Mesendoderm (in vitro differentiated cells): ENCODE measurements around the gene PCSK7.

Source experiments
- DNase-seq: peaks from one replicate; pipeline ENCODE4 v3.0.0; 2013
- H2AK5ac ChIP-seq: 2 replicates; pipeline ENCODE4 v1.6.1; 2013; ENCODE audit warnings: low read length, inconsistent platforms
- H2BK120ac ChIP-seq: 2 replicates; pipeline ENCODE4 v1.6.1; 2013; ENCODE audit warnings: low read depth, mild to moderate bottlenecking, low read length, moderate library complexity, mixed read lengths
- H2BK15ac ChIP-seq: replicated peaks from 2 replicates; pipeline ENCODE4 v1.6.1; 2013; ENCODE audit warnings: low read depth, mild to moderate bottlenecking, moderate library complexity
- H2BK5ac ChIP-seq: 2 replicates; pipeline ENCODE4 v1.6.1; 2013; ENCODE audit warnings: low read length, inconsistent platforms
- H3K18ac ChIP-seq: 2 replicates; pipeline ENCODE4 v1.6.1; 2013; ENCODE audit warnings: mild to moderate bottlenecking, low read length, mixed read lengths
- H3K23ac ChIP-seq: one replicate; pipeline ENCODE4 v1.6.1; 2013; ENCODE audit warnings: low read length
- H3K27ac ChIP-seq: 2 replicates; pipeline ENCODE4 v1.5.1; 2013; ENCODE audit warnings: low read depth, mild to moderate bottlenecking, inconsistent platforms, low read length, moderate library complexity
- H3K27me3 ChIP-seq: 2 replicates; pipeline ENCODE4 v1.6.1; 2013; ENCODE audit warnings: low read length, control low read depth, mild to moderate bottlenecking, inconsistent platforms; ENCODE audit not compliant: insufficient read depth, poor library complexity
- H3K36me3 ChIP-seq: 2 replicates; pipeline ENCODE4 v1.6.1; 2013; ENCODE audit warnings: low read length, inconsistent platforms; ENCODE audit not compliant: control insufficient read depth, insufficient read depth
- H3K4ac ChIP-seq: one replicate; pipeline ENCODE4 v1.6.1; 2013; ENCODE audit warnings: low read depth, mild to moderate bottlenecking, low read length, moderate library complexity
- H3K4me1 ChIP-seq: 2 replicates; pipeline ENCODE4 v1.6.1; 2013; ENCODE audit warnings: low read depth, low read length, inconsistent platforms; ENCODE audit not compliant: control insufficient read depth
- H3K4me2 ChIP-seq: 2 replicates; pipeline ENCODE4 v1.6.1; 2013; ENCODE audit warnings: low read length
- H3K4me3 ChIP-seq: 2 replicates; pipeline ENCODE4 v1.5.1; 2013; ENCODE audit warnings: mild to moderate bottlenecking, low read length
- H3K56ac ChIP-seq: one replicate; pipeline ENCODE4 v1.6.1; 2013; ENCODE audit warnings: low read length
- H3K79me1 ChIP-seq: 2 replicates; pipeline ENCODE4 v1.6.1; 2013; ENCODE audit warnings: low read length, inconsistent platforms
- H3K79me2 ChIP-seq: 2 replicates; pipeline ENCODE4 v1.6.1; 2013; ENCODE audit warnings: mild to moderate bottlenecking, low read length; ENCODE audit not compliant: control insufficient read depth, insufficient read depth
- H3K9ac ChIP-seq: 2 replicates; pipeline ENCODE4 v1.6.1; 2013; ENCODE audit warnings: low read length, inconsistent platforms
- H4K5ac ChIP-seq: one replicate; pipeline ENCODE4 v1.6.1; 2013; ENCODE audit warnings: low read length
- H4K8ac ChIP-seq: one replicate; pipeline ENCODE4 v1.6.1; 2013; ENCODE audit warnings: low read depth, mild to moderate bottlenecking, control low read depth, low read length, moderate library complexity
- WGBS: extraction: QIAGEN DNeasy Blood & Tissue Kit; methylation state at CpG from one replicate; pipeline ENCODE4 v1.1.7; 2013; ENCODE audit warnings: low lambda C conversion rate, missing lambda C conversion rate; ENCODE audit not compliant: insufficient coverage; ENCODE audit errors: extremely low coverage; 5-methylcytosine and 5-hydroxymethylcytosine counted together

PCSK7 gene

GRCh38 chr11:117239295-117239694 lies 7.4 kb upstream of the PCSK7 start:
- Histone ChIP-seq H2BK5ac (no peak overlapping the region), H2AK5ac (no peak overlapping the region), H4K5ac (no peak overlapping the region), H2BK120ac (no peak overlapping the region), H3K9ac (no peak overlapping the region), H3K18ac (no peak overlapping the region), H3K27me3 (no peaks in the 10 kb centered on the region), H3K79me2 (no peaks in the 10 kb centered on the region), H3K4me1 (no peaks in the 10 kb centered on the region), H3K4me3 (no peak overlapping the region), H2BK15ac (no peak overlapping the region), H3K4ac (no peak overlapping the region), H3K79me1 (no peaks in the 10 kb centered on the region), H4K8ac (no peak overlapping the region), H3K56ac (no peak overlapping the region), H3K4me2 (no peak overlapping the region), H3K23ac (no peak overlapping the region), H3K36me3 (peaks cover 2% of the 10 kb centered on the region), H3K27ac (no peak overlapping the region)
- peak; percentile 42 for DNase-seq
- WGBS, result no CpG with 5 or more reads among the region's 6 CpGs

GRCh38 chr11:117238221-117238620 lies 6.3 kb upstream of the PCSK7 start:
- Histone ChIP-seq H3K79me2 (peaks cover under 1% of the 10 kb centered on the region), H3K27ac (no peak overlapping the region)

GRCh38 chr11:117232911-117233409 lies 1.1 kb upstream of the PCSK7 start:
- peak overlapping the region; percentile 88 for H3K56ac ChIP-seq
- H3K4me1 ChIP-seq, result no peaks in the 10 kb centered on the region
- H3K27ac ChIP-seq, result peak overlapping the region; percentile 77
- no CpG with 5 or more reads among the region's 27 CpGs for WGBS
- peak overlapping the region; percentile 37 for H2AK5ac ChIP-seq
- H4K5ac ChIP-seq, result no peak overlapping the region
- H2BK5ac ChIP-seq, result peak overlapping the region; percentile 87
- peak overlapping the region; percentile 91 for H3K9ac ChIP-seq
- peak overlapping the region; percentile 87 for H4K8ac ChIP-seq
- H3K27me3 ChIP-seq, result no peaks in the 10 kb centered on the region
- no peaks in the 10 kb centered on the region for H3K36me3 ChIP-seq
- H3K18ac ChIP-seq, result peak overlapping the region; percentile 99
- DNase-seq, result no peak
- peak overlapping the region; percentile 70 for H3K4me3 ChIP-seq
- peaks cover 19% of the 10 kb centered on the region for H3K79me2 ChIP-seq
- H3K4me2 ChIP-seq, result peak overlapping the region; percentile 98
- peaks cover 17% of the 10 kb centered on the region for H3K79me1 ChIP-seq
- H2BK120ac ChIP-seq, result peak overlapping the region; percentile 48
- peak overlapping the region; percentile 90 for H3K4ac ChIP-seq
- peak overlapping the region; percentile 29 for H3K23ac ChIP-seq
- H2BK15ac ChIP-seq, result no peak overlapping the region

More at GRCh38 chr11:117238221-117238620, 6.3 kb upstream of the PCSK7 start:
- Histone ChIP-seq H4K5ac (no peak overlapping the region), H3K27me3 (no peaks in the 10 kb centered on the region), H3K36me3 (peaks cover 2% of the 10 kb centered on the region), H3K56ac (no peak overlapping the region), H3K4me2 (no peak overlapping the region), H2BK5ac (no peak overlapping the region), H3K23ac (no peak overlapping the region), H2AK5ac (no peak overlapping the region), H3K4me1 (no peaks in the 10 kb centered on the region), H3K18ac (no peak overlapping the region), H3K4me3 (no peak overlapping the region), H3K9ac (no peak overlapping the region), H2BK120ac (no peak overlapping the region), H4K8ac (no peak overlapping the region), H3K79me1 (peaks cover under 1% of the 10 kb centered on the region), H2BK15ac (no peak overlapping the region), H3K4ac (no peak overlapping the region)
- no CpG with 5 or more reads among the region's 5 CpGs for WGBS
- DNase-seq, result no peak

- Histone ChIP-seq H3K4me3 (peak within 1 kb of the TSS; percentile 80), H2BK120ac (peak within 1 kb of the TSS; percentile 48), H4K5ac (no peak within 1 kb of the TSS), H2BK5ac (peak within 1 kb of the TSS; percentile 87), H3K27ac (peak within 1 kb of the TSS; percentile 77), H3K4ac (peak within 1 kb of the TSS; percentile 90), H3K4me2 (peak within 1 kb of the TSS; percentile 98), H3K56ac (peak within 1 kb of the TSS; percentile 95), H3K23ac (peak within 1 kb of the TSS; percentile 29), H3K18ac (peak within 1 kb of the TSS; percentile 99), H3K36me3 (peaks cover 2% of the 10 kb centered on the region), H2BK15ac (no peak within 1 kb of the TSS), H3K4me1 (no peaks in the 10 kb centered on the region), H3K27me3 (no peaks in the 10 kb centered on the region), H2AK5ac (peak within 1 kb of the TSS; percentile 37), H3K79me2 (peaks cover 19% of the 10 kb centered on the region), H4K8ac (peak within 1 kb of the TSS; percentile 87), H3K79me1 (peaks cover 17% of the 10 kb centered on the region), H3K9ac (peak within 1 kb of the TSS; percentile 92)
- WGBS, result no CpG with 5 or more reads among the region's 94 CpGs
- peak; percentile 86 for DNase-seq
Observed at GRCh38 chr11:117232092-117232878, 412 bp upstream of the PCSK7 start, which contains the start of gene RNF214. RNF214 (plus strand) TSS chr11:117232671; CDS start chr11:117234273, 1,602 bp downstream.

GRCh38 chr11:117230999-117231841 lies 653 bp downstream of the PCSK7 start:
- Histone ChIP-seq H3K4me3 (peak overlapping the region; percentile 80), H2AK5ac (peak overlapping the region; percentile 12), H2BK15ac (no peak overlapping the region), H3K23ac (no peak overlapping the region), H3K4me2 (peak overlapping the region; percentile 95), H3K79me1 (peaks cover 17% of the 10 kb centered on the region), H2BK5ac (peak overlapping the region; percentile 76), H3K4me1 (no peaks in the 10 kb centered on the region), H3K36me3 (peaks cover 2% of the 10 kb centered on the region), H3K27me3 (no peaks in the 10 kb centered on the region), H3K79me2 (peaks cover 19% of the 10 kb centered on the region), H3K56ac (peak overlapping the region; percentile 95), H3K4ac (peak overlapping the region; percentile 1), H4K5ac (no peak overlapping the region), H4K8ac (no peak overlapping the region), H3K27ac (peak overlapping the region; percentile 67), H3K18ac (peak overlapping the region; percentile 94), H2BK120ac (no peak overlapping the region), H3K9ac (peak overlapping the region; percentile 92)
- WGBS, result no CpG with 5 or more reads among the region's 14 CpGs
- DNase-seq, result no peak
